ENCODE measurements around the gene BCR. TPM values are rescaled to one million over a fixed set of nuclear protein-coding genes. Genes with fewer than 3 reads are reported as not detected.

The BCR gene
- total and polyA plus RNA-seq, 2 of the 4 experiments (the other 2 are of a cell fraction), result 28.9 to 44.6 TPM

DNA sequence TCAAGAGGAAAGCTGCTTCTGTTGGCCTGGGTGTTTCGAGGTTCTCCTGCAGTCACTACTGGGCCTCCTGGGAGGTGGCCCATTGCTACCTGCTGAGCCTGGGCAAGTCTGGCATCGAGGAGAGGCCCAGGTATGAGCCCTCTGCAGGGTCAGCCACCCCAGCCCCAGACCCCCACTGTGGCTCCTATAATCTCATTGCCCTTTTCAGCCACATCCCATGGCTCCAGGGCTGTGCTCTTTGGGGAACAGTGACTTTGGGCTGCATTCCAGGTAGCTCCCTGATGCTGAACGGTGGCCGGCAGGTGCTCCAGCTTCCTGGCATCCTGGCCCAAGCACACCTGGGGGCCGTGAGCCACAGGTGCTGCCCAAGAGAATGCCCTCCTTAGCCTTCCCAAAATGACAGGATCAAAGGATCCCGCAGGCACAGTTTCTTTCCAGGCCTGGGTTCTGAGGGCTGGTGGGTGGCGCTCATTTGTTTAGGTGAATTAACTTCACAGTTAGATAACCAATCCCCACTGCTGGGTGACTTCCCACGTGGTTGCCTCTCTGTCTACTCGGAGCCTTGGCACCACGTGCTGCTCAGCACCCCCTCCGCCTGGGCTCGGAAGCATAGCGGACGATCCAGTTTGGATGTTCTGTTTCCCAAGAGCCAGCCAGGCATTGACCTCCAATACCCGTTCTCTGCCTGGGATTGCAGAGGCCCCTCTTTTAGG lies 97.4 kb downstream of the BCR start:
- no peak overlapping the region for H2AFZ ChIP-seq (replicated peaks; ENCODE audit: low read length, poor library complexity)
- H3K9me1 ChIP-seq (ENCODE audit: insufficient read depth, low read length), result no peaks in the 10 kb centered on the region
- DNase-seq (no peak), ATAC-seq (ENCODE audit: low read depth) (no peak)
- H2AK9ac ChIP-seq (replicated peaks; ENCODE audit: low read depth, low read length, poor library complexity), result no peak overlapping the region
- dilution Hi-C loops (cut with HindIII; ENCODE audit: low sequenced_read_pairs, unreplicated experiment) (no loop called here), intact Hi-C loops (cut with micrococcal nuclease) (no loop called here), in situ Hi-C loops (cut with MboI; ENCODE audit: low sequenced_read_pairs) (loop anchor here (5.0 to 25.0 kb wide), 2 partner anchors 100 to 315 kb away; no protein-coding TSS in a partner anchor)
- peaks cover 5% of the 10 kb centered on the region; the same call in 1 of the 2 replicates for H3K4me1 ChIP-seq (ENCODE audit: control insufficient read depth, insufficient read depth, low read length)
- peaks cover 44% of the 10 kb centered on the region for H3K36me3 ChIP-seq (ENCODE audit: control insufficient read depth, insufficient read depth, low read length)
- H3K9me3 ChIP-seq (ENCODE audit: control insufficient read depth, insufficient read depth, low read length), result no peaks in the 10 kb centered on the region
- H2BK20ac ChIP-seq (ENCODE audit: low read depth, low read length), result no peak overlapping the region
- no peak overlapping the region for H4K5ac ChIP-seq (ENCODE audit: low read depth, low read length)
- 94% methylated on average over 7 of the region's 15 CpGs; no CpG with 5 or more reads in 1 of the 2 experiments for WGBS, 2 experiments (ENCODE audit: extremely low coverage in 2 of 2, insufficient read length in 1 of 2)
- no peak overlapping the region for H2BK5ac ChIP-seq (ENCODE audit: low read depth, low read length, poor library complexity, severe bottlenecking)
- BruUV-seq (replicated peaks), result no TSS peak
- no peaks in the 10 kb centered on the region; the same call in none of the 2 replicates for H4K20me1 ChIP-seq (ENCODE audit: insufficient read depth, low read length)
- no peak overlapping the region for H2AK5ac ChIP-seq (ENCODE audit: low read depth, low read length)
- no peak overlapping the region for H3K9ac ChIP-seq (ENCODE audit: low read depth, low read length)
- no peak overlapping the region for H3K27ac ChIP-seq (ENCODE audit: insufficient read depth, low read length)
- no peak overlapping the region for H3K4me3 ChIP-seq (ENCODE audit: insufficient read depth, low read depth, low read length)
- H3K18ac ChIP-seq (ENCODE audit: low read depth, low read length), result no peak overlapping the region
- H2BK15ac ChIP-seq (ENCODE audit: low read depth, low read length), result no peak overlapping the region
- no peak overlapping the region for H3K23ac ChIP-seq (ENCODE audit: low read depth, low read length)
- no peak overlapping the region for H2BK120ac ChIP-seq (ENCODE audit: low read depth, low read length)
- no peaks in the 10 kb centered on the region; a peak in 1 of 4 replicates for H3K79me1 ChIP-seq (ENCODE audit: low read depth in 1 of 2, low read length in 2 of 2)
- H3K27me3 ChIP-seq (ENCODE audit: control insufficient read depth, insufficient read depth, low read length), result no peaks in the 10 kb centered on the region
- no peak overlapping the region for H3K14ac ChIP-seq (replicated peaks; ENCODE audit: low read depth, low read length)
- H3K56ac ChIP-seq (ENCODE audit: extremely low read depth, insufficient read depth, low read length), result no peak overlapping the region
- no peak overlapping the region for H4K91ac ChIP-seq (ENCODE audit: insufficient read depth, low read depth, low read length)
- no peak overlapping the region for H4K8ac ChIP-seq (ENCODE audit: low read depth in 2 of 2, low read length in 2 of 2)
- no peak overlapping the region for H3K4me2 ChIP-seq (ENCODE audit: low read depth, low read length)
- ChIA-PET POLR2A (ENCODE audit: unreplicated experiment) (interaction anchor here (0.6 kb wide), 1 partner anchor 420 kb away, joined by 3 read pairs; no protein-coding TSS in a partner anchor), CTCF (no interaction called here)
- TF ChIP-seq, protein P1, sequence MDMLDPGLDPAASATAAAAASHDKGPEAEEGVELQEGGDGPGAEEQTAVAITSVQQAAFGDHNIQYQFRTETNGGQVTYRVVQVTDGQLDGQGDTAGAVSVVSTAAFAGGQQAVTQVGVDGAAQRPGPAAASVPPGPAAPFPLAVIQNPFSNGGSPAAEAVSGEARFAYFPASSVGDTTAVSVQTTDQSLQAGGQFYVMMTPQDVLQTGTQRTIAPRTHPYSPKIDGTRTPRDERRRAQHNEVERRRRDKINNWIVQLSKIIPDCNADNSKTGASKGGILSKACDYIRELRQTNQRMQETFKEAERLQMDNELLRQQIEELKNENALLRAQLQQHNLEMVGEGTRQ (IDR thresholded peaks at IDR 0.05; ENCODE audit: low read depth, low read length), result no peak
- TF ChIP-seq MAZ (IDR thresholded peaks at IDR 0.05; ENCODE audit: borderline replicate concordance, low read depth, low read length), result no peak
- TF ChIP-seq, protein P2, sequence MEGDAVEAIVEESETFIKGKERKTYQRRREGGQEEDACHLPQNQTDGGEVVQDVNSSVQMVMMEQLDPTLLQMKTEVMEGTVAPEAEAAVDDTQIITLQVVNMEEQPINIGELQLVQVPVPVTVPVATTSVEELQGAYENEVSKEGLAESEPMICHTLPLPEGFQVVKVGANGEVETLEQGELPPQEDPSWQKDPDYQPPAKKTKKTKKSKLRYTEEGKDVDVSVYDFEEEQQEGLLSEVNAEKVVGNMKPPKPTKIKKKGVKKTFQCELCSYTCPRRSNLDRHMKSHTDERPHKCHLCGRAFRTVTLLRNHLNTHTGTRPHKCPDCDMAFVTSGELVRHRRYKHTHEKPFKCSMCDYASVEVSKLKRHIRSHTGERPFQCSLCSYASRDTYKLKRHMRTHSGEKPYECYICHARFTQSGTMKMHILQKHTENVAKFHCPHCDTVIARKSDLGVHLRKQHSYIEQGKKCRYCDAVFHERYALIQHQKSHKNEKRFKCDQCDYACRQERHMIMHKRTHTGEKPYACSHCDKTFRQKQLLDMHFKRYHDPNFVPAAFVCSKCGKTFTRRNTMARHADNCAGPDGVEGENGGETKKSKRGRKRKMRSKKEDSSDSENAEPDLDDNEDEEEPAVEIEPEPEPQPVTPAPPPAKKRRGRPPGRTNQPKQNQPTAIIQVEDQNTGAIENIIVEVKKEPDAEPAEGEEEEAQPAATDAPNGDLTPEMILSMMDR (conservative IDR thresholded peaks at IDR 0.05; ENCODE audit: low read depth, low read length), result no peak
- TF ChIP-seq, protein P3, sequence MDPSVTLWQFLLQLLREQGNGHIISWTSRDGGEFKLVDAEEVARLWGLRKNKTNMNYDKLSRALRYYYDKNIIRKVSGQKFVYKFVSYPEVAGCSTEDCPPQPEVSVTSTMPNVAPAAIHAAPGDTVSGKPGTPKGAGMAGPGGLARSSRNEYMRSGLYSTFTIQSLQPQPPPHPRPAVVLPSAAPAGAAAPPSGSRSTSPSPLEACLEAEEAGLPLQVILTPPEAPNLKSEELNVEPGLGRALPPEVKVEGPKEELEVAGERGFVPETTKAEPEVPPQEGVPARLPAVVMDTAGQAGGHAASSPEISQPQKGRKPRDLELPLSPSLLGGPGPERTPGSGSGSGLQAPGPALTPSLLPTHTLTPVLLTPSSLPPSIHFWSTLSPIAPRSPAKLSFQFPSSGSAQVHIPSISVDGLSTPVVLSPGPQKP (IDR thresholded peaks at IDR 0.05; ENCODE audit: borderline replicate concordance, low read depth, low read length), result no peak
- no peak for TF ChIP-seq RFX5 (IDR thresholded peaks at IDR 0.05; ENCODE audit: low read depth, low read length)
- no peak for TF ChIP-seq MXI1 (IDR thresholded peaks at IDR 0.05; ENCODE audit: borderline replicate concordance, low read depth, low read length)
- no peak for TF ChIP-seq RCOR1 (IDR thresholded peaks at IDR 0.05; ENCODE audit: insufficient replicate concordance, low read length)
- TF ChIP-seq MAFK (IDR thresholded peaks at IDR 0.05; ENCODE audit: low read depth, low read length), result no peak
- H3K4ac ChIP-seq (ENCODE audit: low read depth, low read length), result no peak overlapping the region

Measured in IMR-90 (cell line).